Measurements from ENCODE around the gene TRAF3. TPM values are rescaled to one million over a fixed set of nuclear protein-coding genes. Genes with fewer than 3 reads are reported as not detected.

The TRAF3 gene
- total RNA-seq, 1 donor from 2014 or later, result 16.7 TPM

DNA sequence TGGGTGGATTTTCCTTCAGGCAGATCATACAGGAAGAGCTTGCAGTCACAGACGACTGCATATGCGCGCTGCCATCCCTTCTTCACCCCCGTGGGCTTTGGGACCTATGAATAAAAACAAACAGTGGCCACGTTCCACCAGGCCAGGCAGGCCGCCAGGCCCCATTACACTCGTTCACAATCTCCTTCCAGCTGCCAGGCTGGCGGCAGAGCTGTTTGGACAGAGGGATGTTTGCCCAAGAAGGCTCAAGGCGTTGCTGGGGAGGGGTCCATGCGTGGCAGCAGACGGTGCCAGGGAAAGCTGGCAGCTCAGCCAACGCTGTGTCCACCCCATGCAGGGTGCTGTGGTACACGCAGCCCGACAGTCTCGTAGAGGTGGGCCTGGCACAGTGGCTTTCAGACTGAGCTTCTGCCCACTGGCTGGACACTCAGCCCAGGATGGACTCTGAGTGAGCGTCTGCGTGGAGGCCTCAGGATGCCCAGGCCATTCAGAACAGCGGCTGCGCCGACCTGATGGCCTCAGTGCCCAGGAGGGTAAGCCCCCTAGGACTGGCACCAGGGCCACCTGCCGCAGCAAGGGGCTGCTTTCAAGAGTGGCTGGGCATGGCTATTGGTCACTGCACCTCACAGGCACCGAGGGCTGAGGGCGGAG, 172.7 kb downstream of the TRAF3 start:
- Mint-ChIP-seq H3K36me3 (ENCODE audit: unreplicated experiment) (peaks cover 5% of the 10 kb centered on the region), H3K27ac (ENCODE audit: unreplicated experiment) (no peak overlapping the region)

DNA sequence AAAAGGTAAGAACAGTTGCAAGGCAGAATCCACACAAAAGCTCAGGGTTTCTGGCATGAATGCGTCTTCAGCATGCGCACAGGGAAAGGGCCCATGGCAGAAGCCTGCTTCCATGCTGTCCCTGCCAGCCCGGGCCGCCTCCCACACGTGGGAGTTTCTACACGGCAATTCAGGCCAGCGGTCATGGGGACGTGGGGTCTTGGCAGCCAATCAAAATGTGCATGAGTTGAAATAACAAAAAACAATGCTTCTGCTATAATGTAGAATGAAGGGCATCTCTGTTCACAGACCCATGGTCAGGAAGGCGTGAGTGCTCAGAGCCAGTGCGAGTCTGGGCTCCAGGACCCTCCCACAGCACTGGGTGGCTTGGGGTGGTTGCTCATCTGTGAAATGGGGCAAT, 173.8 kb downstream of the TRAF3 start:
- TF ChIP-seq, protein P1, sequence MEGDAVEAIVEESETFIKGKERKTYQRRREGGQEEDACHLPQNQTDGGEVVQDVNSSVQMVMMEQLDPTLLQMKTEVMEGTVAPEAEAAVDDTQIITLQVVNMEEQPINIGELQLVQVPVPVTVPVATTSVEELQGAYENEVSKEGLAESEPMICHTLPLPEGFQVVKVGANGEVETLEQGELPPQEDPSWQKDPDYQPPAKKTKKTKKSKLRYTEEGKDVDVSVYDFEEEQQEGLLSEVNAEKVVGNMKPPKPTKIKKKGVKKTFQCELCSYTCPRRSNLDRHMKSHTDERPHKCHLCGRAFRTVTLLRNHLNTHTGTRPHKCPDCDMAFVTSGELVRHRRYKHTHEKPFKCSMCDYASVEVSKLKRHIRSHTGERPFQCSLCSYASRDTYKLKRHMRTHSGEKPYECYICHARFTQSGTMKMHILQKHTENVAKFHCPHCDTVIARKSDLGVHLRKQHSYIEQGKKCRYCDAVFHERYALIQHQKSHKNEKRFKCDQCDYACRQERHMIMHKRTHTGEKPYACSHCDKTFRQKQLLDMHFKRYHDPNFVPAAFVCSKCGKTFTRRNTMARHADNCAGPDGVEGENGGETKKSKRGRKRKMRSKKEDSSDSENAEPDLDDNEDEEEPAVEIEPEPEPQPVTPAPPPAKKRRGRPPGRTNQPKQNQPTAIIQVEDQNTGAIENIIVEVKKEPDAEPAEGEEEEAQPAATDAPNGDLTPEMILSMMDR (IDR thresholded peaks at IDR 0.05; ENCODE audit: partially characterized antibody, unreplicated experiment), result no peak
- peaks cover 5% of the 10 kb centered on the region for H3K4me1 Mint-ChIP-seq (ENCODE audit: low read depth, unreplicated experiment)
- no peaks in the 10 kb centered on the region for H3K27me3 Mint-ChIP-seq (ENCODE audit: unreplicated experiment)
- H3K9me3 Mint-ChIP-seq (ENCODE audit: unreplicated experiment), result peaks cover 4% of the 10 kb centered on the region
- H3K27ac Mint-ChIP-seq (ENCODE audit: unreplicated experiment), result no peak overlapping the region
- H3K4me3 Mint-ChIP-seq (ENCODE audit: unreplicated experiment), result no peak overlapping the region
- DNase-seq, result no peak
- H3K36me3 Mint-ChIP-seq (ENCODE audit: unreplicated experiment), result peaks cover 5% of the 10 kb centered on the region

More for the DNA sequence above, 172.7 kb downstream of the TRAF3 start:
- H3K4me3 Mint-ChIP-seq (ENCODE audit: unreplicated experiment), result no peak overlapping the region
- no peaks in the 10 kb centered on the region for H3K27me3 Mint-ChIP-seq (ENCODE audit: unreplicated experiment)
- no peak for DNase-seq
- peaks cover 9% of the 10 kb centered on the region for H3K9me3 Mint-ChIP-seq (ENCODE audit: unreplicated experiment)
- TF ChIP-seq, protein P1 (IDR thresholded peaks at IDR 0.05; ENCODE audit: partially characterized antibody, unreplicated experiment), result no peak
- H3K4me1 Mint-ChIP-seq (ENCODE audit: low read depth, unreplicated experiment), result peaks cover 5% of the 10 kb centered on the region

DNA sequence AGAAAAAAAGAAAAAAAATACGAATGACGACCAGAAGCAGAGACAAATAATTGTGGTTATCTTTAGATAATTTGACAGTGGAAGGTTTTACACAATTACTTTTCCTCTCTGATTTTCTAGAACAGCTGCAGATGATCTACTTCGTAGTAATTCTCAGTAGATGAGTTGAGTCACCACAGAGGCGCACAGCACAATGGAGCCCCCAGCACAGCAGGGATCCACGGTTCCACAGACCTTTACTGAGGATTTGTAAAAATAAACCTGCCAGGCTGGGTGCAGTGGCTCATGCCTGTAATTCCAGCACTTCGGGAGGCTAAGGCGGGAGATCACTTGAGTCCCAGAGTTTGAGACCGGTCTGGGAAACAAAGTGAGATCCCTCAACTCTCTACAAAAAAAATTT, 174.6 kb downstream of the TRAF3 start:
- Mint-ChIP-seq H3K9me3 (ENCODE audit: unreplicated experiment) (peaks cover 4% of the 10 kb centered on the region), H3K36me3 (ENCODE audit: unreplicated experiment) (peaks cover 5% of the 10 kb centered on the region), H3K4me1 (ENCODE audit: low read depth, unreplicated experiment) (peaks cover 5% of the 10 kb centered on the region), H3K4me3 (ENCODE audit: unreplicated experiment) (no peak overlapping the region), H3K27me3 (ENCODE audit: unreplicated experiment) (no peaks in the 10 kb centered on the region), H3K27ac (ENCODE audit: unreplicated experiment) (no peak overlapping the region)
- TF ChIP-seq, protein P1 (IDR thresholded peaks at IDR 0.05; ENCODE audit: partially characterized antibody, unreplicated experiment), result no peak
- no peak for DNase-seq

DNA sequence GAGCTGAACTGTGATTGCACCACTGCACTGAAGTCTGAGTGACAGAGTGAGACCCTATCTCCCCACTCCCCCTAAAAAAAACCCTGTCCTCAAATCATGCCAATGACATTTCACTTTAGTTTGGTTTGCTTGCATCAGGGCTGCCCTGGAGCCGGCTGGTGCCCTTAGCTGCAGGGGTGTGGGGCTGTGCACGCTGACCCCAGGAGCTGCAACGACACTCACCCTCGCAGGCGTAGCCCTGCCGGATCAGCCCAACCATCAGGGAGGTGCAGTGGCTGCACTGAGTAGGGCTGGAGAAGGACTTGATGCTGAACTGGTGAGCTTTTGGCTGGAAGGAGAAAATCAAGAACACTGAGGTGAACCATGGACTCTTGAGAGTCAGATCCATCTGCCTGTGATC, 175.0 kb downstream of the TRAF3 start:
- H3K27ac Mint-ChIP-seq (ENCODE audit: unreplicated experiment), result no peak overlapping the region
- H3K27me3 Mint-ChIP-seq (ENCODE audit: unreplicated experiment), result no peaks in the 10 kb centered on the region
- H3K9me3 Mint-ChIP-seq (ENCODE audit: unreplicated experiment), result peaks cover 4% of the 10 kb centered on the region
- DNase-seq, result no peak
- no peak overlapping the region for H3K4me3 Mint-ChIP-seq (ENCODE audit: unreplicated experiment)
- TF ChIP-seq, protein P1 (IDR thresholded peaks at IDR 0.05; ENCODE audit: partially characterized antibody, unreplicated experiment), result no peak
- peaks cover 5% of the 10 kb centered on the region for H3K4me1 Mint-ChIP-seq (ENCODE audit: low read depth, unreplicated experiment)
- peaks cover 5% of the 10 kb centered on the region for H3K36me3 Mint-ChIP-seq (ENCODE audit: unreplicated experiment)

DNA sequence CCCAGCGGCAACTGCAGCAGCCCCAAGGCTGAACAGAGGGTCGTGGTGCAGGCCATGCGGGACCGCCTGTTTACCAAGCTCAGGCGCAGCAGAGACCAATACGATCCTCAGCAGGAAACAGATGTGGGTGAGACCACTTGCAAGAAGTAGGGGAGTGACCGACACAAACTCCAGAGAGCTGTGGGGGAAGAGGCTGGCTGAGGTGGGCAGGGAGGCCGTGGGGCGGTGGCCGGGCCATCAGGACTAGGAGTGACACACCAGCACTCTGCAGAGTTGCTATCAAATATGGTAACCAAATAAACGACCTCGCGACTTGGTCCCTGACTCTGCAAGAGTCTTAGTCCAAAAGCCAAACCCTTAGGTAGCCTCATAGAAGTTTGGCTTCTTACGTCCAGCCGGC, 175.9 kb downstream of the TRAF3 start:
- DNase-seq, result no peak
- Mint-ChIP-seq H3K27ac (ENCODE audit: unreplicated experiment) (no peak overlapping the region), H3K9me3 (ENCODE audit: unreplicated experiment) (peaks cover 1% of the 10 kb centered on the region), H3K4me3 (ENCODE audit: unreplicated experiment) (no peak overlapping the region), H3K27me3 (ENCODE audit: unreplicated experiment) (no peaks in the 10 kb centered on the region), H3K4me1 (ENCODE audit: low read depth, unreplicated experiment) (peaks cover 5% of the 10 kb centered on the region), H3K36me3 (ENCODE audit: unreplicated experiment) (no peaks in the 10 kb centered on the region)
- TF ChIP-seq, protein P1 (IDR thresholded peaks at IDR 0.05; ENCODE audit: partially characterized antibody, unreplicated experiment), result no peak
